GM23248 (cell line): ENCODE measurements around the gene DNLZ.

Experiments
- EZH2 ChIP-seq: fragments of 200-600 bp; sonication (generic); IDR thresholded peaks from 2 replicates; pipeline ENCODE4 v1.6.1; 2018; ENCODE audit warnings: antibody characterized with exemption, mild to moderate bottlenecking; ENCODE audit not compliant: insufficient read depth, poor library complexity, severe bottlenecking
- EZH2phosphoT487 ChIP-seq: fragments of 200-600 bp; sonication (generic); IDR thresholded peaks from 2 replicates; pipeline ENCODE4 v1.6.1; 2018; ENCODE audit warnings: antibody characterized with exemption, moderate library complexity, mild to moderate bottlenecking, low read depth; ENCODE audit not compliant: insufficient read depth

GRCh38 chr9:136341769-136342168 lies 21.8 kb downstream of the DNLZ start:
- no peak for TF ChIP-seq EZH2
- no peak for TF ChIP-seq EZH2phosphoT487
